PFSK-1 (cell line): ENCODE measurements around the gene ZEB2.

Experiments
- FOXP2 ChIP-seq: optimal IDR thresholded peaks from 2 replicates; pipeline ENCODE3; 2011; ENCODE audit warnings: borderline replicate concordance, control low read depth, inconsistent platforms; ENCODE audit not compliant: insufficient read depth; ENCODE audit errors: extremely low read length, extremely low read depth
- POLR2AphosphoS5 ChIP-seq: IDR thresholded peaks from 2 replicates; pipeline ENCODE4 v1.6.1; 2012; ENCODE audit warnings: low read depth, mild to moderate bottlenecking, control low read depth, low read length, moderate library complexity
- REST ChIP-seq, 2 experiments: IDR thresholded peaks; 2 replicates each; pipeline versions ENCODE4 v1.6.1 to v1.8.0; 2011 to 2012; ENCODE audit warnings: low read depth in 2 of 2, low read length in 2 of 2, control low read depth in 1 of 2, inconsistent platforms in 1 of 2, mild to moderate bottlenecking in 1 of 2, moderate library complexity in 1 of 2; ENCODE audit not compliant: insufficient read depth in 1 of 2
- SIN3A ChIP-seq: IDR thresholded peaks from 2 replicates; pipeline ENCODE4 v1.6.1; 2012; ENCODE audit warnings: mild to moderate bottlenecking, low read length, moderate library complexity, borderline replicate concordance; ENCODE audit not compliant: insufficient read depth
- TAF1 ChIP-seq: IDR thresholded peaks from 2 replicates; pipeline ENCODE4 v1.6.1; 2012; ENCODE audit warnings: low read length, control low read depth, borderline replicate concordance; ENCODE audit not compliant: insufficient read depth

ZEB2 gene

GRCh38 chr2:144507441-144508171 is 12.3 kb downstream of the ZEB2 start:
- TF ChIP-seq POLR2AphosphoS5 (no peak), REST (IDR thresholded peaks at IDR 0.05; ENCODE audit: insufficient read depth in 1 of 2, low read depth in 2 of 2, low read length in 2 of 2) (no peak), FOXP2 (no peak), TAF1 (no peak), SIN3A (no peak)

GRCh38 chr2:144505245-144505831 is 14.6 kb downstream of the ZEB2 start:
- TF ChIP-seq FOXP2 = no peak
- no peak for TF ChIP-seq POLR2AphosphoS5
- no peak for TF ChIP-seq REST (IDR thresholded peaks at IDR 0.05; ENCODE audit: insufficient read depth in 1 of 2, low read depth in 2 of 2, low read length in 2 of 2)
- TF ChIP-seq SIN3A = no peak
- TF ChIP-seq TAF1 = no peak

- TF ChIP-seq REST (IDR thresholded peaks at IDR 0.05; ENCODE audit: insufficient read depth in 1 of 2, low read depth in 2 of 2, low read length in 2 of 2) = no peak
Measured at GRCh38 chr2:144504218-144504641, 15.7 kb downstream of the ZEB2 start.

- TF ChIP-seq TAF1 (no peak), SIN3A (no peak), POLR2AphosphoS5 (no peak), REST (IDR thresholded peaks at IDR 0.05; ENCODE audit: insufficient read depth in 1 of 2, low read depth in 2 of 2, low read length in 2 of 2) (no peak), FOXP2 (no peak)
Measured at GRCh38 chr2:144503242-144503641, 16.7 kb downstream of the ZEB2 start.

DNA sequence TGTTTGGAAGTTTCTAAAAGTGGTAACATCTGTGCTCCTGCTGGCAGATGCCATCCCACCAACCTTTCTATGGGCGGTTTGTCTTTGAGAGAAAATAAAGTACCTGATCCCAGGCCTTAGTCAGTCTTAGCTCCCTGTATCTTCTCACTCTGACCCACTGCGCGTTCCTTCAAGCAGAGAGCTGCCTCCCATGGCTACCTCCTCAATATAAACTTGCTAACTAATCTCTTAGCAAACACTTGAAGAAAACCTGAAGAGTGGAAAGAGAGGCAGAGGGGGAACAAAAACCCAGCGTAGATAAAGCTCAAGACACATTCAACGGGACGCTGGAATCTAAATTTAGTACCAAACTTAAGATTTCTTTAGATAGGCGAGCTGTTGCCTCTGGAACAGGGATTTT is 17.6 kb downstream of the ZEB2 start:
- no peak for TF ChIP-seq POLR2AphosphoS5
- TF ChIP-seq FOXP2 = no peak
- TF ChIP-seq REST (IDR thresholded peaks at IDR 0.05; ENCODE audit: insufficient read depth in 1 of 2, low read depth in 2 of 2, low read length in 2 of 2) = no peak
- TF ChIP-seq TAF1 = no peak
- no peak for TF ChIP-seq SIN3A
